SK-N-SH (cell line): ENCODE measurements around the gene PSD2. TPM values are rescaled to one million over a fixed set of nuclear protein-coding genes. Genes with fewer than 3 reads are reported as not detected.
A peak's percentile ranks its signal among the peaks of the same experiment; 100 is the strongest.

Experiments used
- CTCF ChIA-PET: fragments of 300-600, 350-600 bp; formaldehyde crosslinking; extraction: SDS; loops from one replicate; lab custom pipeline; 2021; lab: Yijun Ruan, JAX
- POLR2A ChIA-PET: fragments of 350-600 bp; sonication (Branson Sonifier 250); formaldehyde crosslinking; extraction: SDS; loops from one replicate; lab custom pipeline; 2020; ENCODE audit warnings: antibody characterized with exemption, inconsistent platforms; lab: Yijun Ruan, JAX
- DNase-seq: peaks from one replicate; pipeline ENCODE4 v3.0.0; 2012
- H2AFZ ChIP-seq: fragments of 200-600 bp; sonication (generic); 2 replicates; pipeline ENCODE4 v1.8.1; 2016; ENCODE audit warnings: antibody characterized with exemption, mild to moderate bottlenecking, low read depth
- H3F3A ChIP-seq: fragments of 200-600 bp; sonication (generic); replicated peaks from 2 replicates; pipeline ENCODE3; 2016; ENCODE audit warnings: antibody characterized with exemption, mild to moderate bottlenecking; ENCODE audit not compliant: insufficient read depth
- H3K27ac ChIP-seq, 2 experiments: fragments of 200-500 bp in 1 of 2; fragments of 200-600 bp in 1 of 2; sonication (Bioruptor generic) in 1 of 2; sonication (generic), shearing (Covaris generic) in 1 of 2; 2 replicates each; pipeline versions ENCODE4 v1.5.1 to v1.6.1; 2014 to 2016; ENCODE audit warnings: low read depth in 2 of 2, inconsistent platforms in 1 of 2, low read length in 1 of 2, mild to moderate bottlenecking in 1 of 2, mixed read lengths in 1 of 2
- H3K27me3 ChIP-seq: fragments of 200-600 bp; sonication (generic), shearing (Covaris generic); 2 replicates; pipeline ENCODE4 v1.6.1; 2016; ENCODE audit warnings: mixed run types; ENCODE audit not compliant: insufficient read depth
- H3K36me3 ChIP-seq, 2 experiments: fragments of 200-500 bp in 1 of 2; fragments of 200-600 bp in 1 of 2; sonication (Bioruptor generic) in 1 of 2; sonication (generic) in 1 of 2; replicated peaks in 1 of 2; 2 replicates each; pipeline versions ENCODE3 to v1.5.1; 2014 to 2016; ENCODE audit warnings: low read length in 1 of 2, mild to moderate bottlenecking in 1 of 2; ENCODE audit not compliant: insufficient read depth in 2 of 2, control insufficient read depth in 1 of 2
- H3K4me1 ChIP-seq, 2 experiments: fragments of 200-500 bp in 1 of 2; fragments of 200-600 bp in 1 of 2; sonication (Bioruptor generic) in 1 of 2; sonication (generic), shearing (Covaris generic) in 1 of 2; 2 replicates each; pipeline versions ENCODE4 v1.5.1 to v1.6.1; 2014 to 2016; ENCODE audit warnings: low read depth in 1 of 2, low read length in 1 of 2, mixed run types in 1 of 2; ENCODE audit not compliant: insufficient read depth in 2 of 2, control insufficient read depth in 1 of 2
- H3K4me2 ChIP-seq: fragments of 200-600 bp; sonication (generic), shearing (Covaris generic); 2 replicates; pipeline ENCODE4 v1.6.1; 2017; ENCODE audit warnings: mixed run types
- H3K4me3 ChIP-seq, 2 experiments: fragments of 200-500 bp in 1 of 2; fragments of 200-600 bp in 1 of 2; sonication (Bioruptor generic) in 1 of 2; sonication (generic), shearing (Covaris generic) in 1 of 2; 2 replicates each; pipeline versions ENCODE4 v1.5.1 to v1.8.1; 2014 to 2016; ENCODE audit warnings: low read depth in 2 of 2, inconsistent platforms in 1 of 2, low read length in 1 of 2, mild to moderate bottlenecking in 1 of 2, mixed read lengths in 1 of 2, moderate library complexity in 1 of 2
- H3K79me2 ChIP-seq: fragments of 200-600 bp; sonication (generic); 2 replicates; pipeline ENCODE4 v1.8.1; 2017; ENCODE audit warnings: mild to moderate bottlenecking; ENCODE audit not compliant: insufficient read depth
- H3K9ac ChIP-seq: fragments of 200-600 bp; sonication (generic); 2 replicates; pipeline ENCODE4 v1.6.1; 2017; ENCODE audit warnings: mixed run types
- H3K9me2 ChIP-seq: fragments of 200-600 bp; sonication (generic); 2 replicates; pipeline ENCODE4 v1.6.1; 2017; ENCODE audit warnings: mixed run types
- H3K9me3 ChIP-seq: fragments of 200-600 bp; sonication (generic); 2 replicates; pipeline ENCODE4 v1.6.1; 2017; ENCODE audit warnings: mixed run types, mild to moderate bottlenecking, moderate library complexity
- H4K20me1 ChIP-seq: fragments of 200-600 bp; sonication (generic); 2 replicates; pipeline ENCODE4 v1.6.1; 2017; ENCODE audit warnings: mild to moderate bottlenecking, mixed run types; ENCODE audit not compliant: insufficient read depth
- ELF1 ChIP-seq: IDR thresholded peaks from 2 replicates; pipeline ENCODE4 v1.4.0; 2012
- EZH2phosphoT487 ChIP-seq: fragments of 200-600 bp; sonication (generic); IDR thresholded peaks from 2 replicates; pipeline ENCODE4 v1.6.1; 2017; ENCODE audit warnings: low read depth, mixed run types, mild to moderate bottlenecking, antibody characterized with exemption, moderate library complexity, borderline replicate concordance
- FOSL2 ChIP-seq: IDR thresholded peaks from 2 replicates; pipeline ENCODE4 v1.4.0; 2012; ENCODE audit warnings: low read depth, mild to moderate bottlenecking, moderate library complexity, borderline replicate concordance
- FOXJ3 ChIP-seq: sonication (generic); formaldehyde crosslinking; IDR thresholded peaks from 2 replicates; pipeline ENCODE4 v1.5.1; 2020; ENCODE audit warnings: mild to moderate bottlenecking, missing genetic modification reagents
- FOXM1 ChIP-seq: IDR thresholded peaks from 2 replicates; pipeline ENCODE4 v1.4.0; 2012; ENCODE audit warnings: low read depth, mild to moderate bottlenecking
- GABPA ChIP-seq: IDR thresholded peaks from 2 replicates; pipeline ENCODE4 v1.4.0; 2012; ENCODE audit warnings: low read depth, mild to moderate bottlenecking
- GATA2 ChIP-seq: sonication (generic); formaldehyde crosslinking; IDR thresholded peaks from 2 replicates; pipeline ENCODE4 v1.5.0; 2020; ENCODE audit warnings: mild to moderate bottlenecking, missing genetic modification reagents
- JUND ChIP-seq: IDR thresholded peaks from 2 replicates; pipeline ENCODE4 v1.4.0; 2012
- MEF2A ChIP-seq: IDR thresholded peaks from 2 replicates; pipeline ENCODE4 v1.4.0; 2012; ENCODE audit warnings: low read depth, borderline replicate concordance
- NFIC ChIP-seq: IDR thresholded peaks from 2 replicates; pipeline ENCODE4 v1.4.0; 2012; ENCODE audit warnings: borderline replicate concordance
- NRF1 ChIP-seq: IDR thresholded peaks from 2 replicates; pipeline ENCODE4 v1.6.1; 2012; ENCODE audit warnings: low read depth, mild to moderate bottlenecking, low read length
- POLR2AphosphoS5 ChIP-seq: IDR thresholded peaks from 2 replicates; pipeline ENCODE4 v1.6.1; 2012; ENCODE audit warnings: low read depth, low read length
- RAD21 ChIP-seq: IDR thresholded peaks from 2 replicates; pipeline ENCODE4 v1.6.1; 2012; ENCODE audit warnings: mild to moderate bottlenecking, low read length
- RCOR1 ChIP-seq: fragments of 150-350 bp; IDR thresholded peaks from 2 replicates; pipeline ENCODE4 v1.6.1; 2017; ENCODE audit warnings: antibody characterized with exemption, low read length
- RXRA ChIP-seq: IDR thresholded peaks from 2 replicates; pipeline ENCODE4 v1.4.0; 2012; ENCODE audit warnings: low read depth, mild to moderate bottlenecking, borderline replicate concordance
- TCF12 ChIP-seq: IDR thresholded peaks from 2 replicates; pipeline ENCODE4 v1.4.0; 2012
- WGBS: methylation state at CpG from one replicate; pipeline ENCODE4 v1.1.6; 2017; ENCODE audit warnings: low lambda C conversion rate; 5-methylcytosine and 5-hydroxymethylcytosine counted together
- polyA plus RNA-seq, 3 experiments: library from polyadenylated mRNA; depleted of rRNA; stranded (reverse); fragments of >200 nt; gene quantifications; 2 replicates each; pipeline ENCODE4 v1.2.3, GENCODE V29; 2012
- TF ChIP-seq, protein P1 (sequence below): IDR thresholded peaks from 2 replicates; pipeline ENCODE4 v1.4.0; 2012; ENCODE audit warnings: low read depth
- TF ChIP-seq, protein P2 (sequence below): fragments of 200-600 bp; sonication (generic); IDR thresholded peaks from 2 replicates; pipeline ENCODE4 v1.6.1; 2017; ENCODE audit warnings: antibody characterized with exemption, mild to moderate bottlenecking, moderate library complexity
- TF ChIP-seq, protein P3 (sequence below): IDR thresholded peaks from 2 replicates; pipeline ENCODE4 v1.6.1; 2012; ENCODE audit warnings: mild to moderate bottlenecking, low read depth, low read length, moderate library complexity
- TF ChIP-seq, protein P4 (sequence below): IDR thresholded peaks from 2 replicates; pipeline ENCODE4 v1.4.0; 2012; ENCODE audit warnings: low read depth, borderline replicate concordance
- TF ChIP-seq, protein P5 (sequence below): fragments of 150-350 bp; IDR thresholded peaks from 2 replicates; pipeline ENCODE4 v1.6.1; 2016; ENCODE audit warnings: mild to moderate bottlenecking, low read depth, low read length

Gene PSD2
- polyA plus RNA-seq, 1 of the 3 experiments (the other 2 are of a cell fraction): 0.15 TPM

DNA sequence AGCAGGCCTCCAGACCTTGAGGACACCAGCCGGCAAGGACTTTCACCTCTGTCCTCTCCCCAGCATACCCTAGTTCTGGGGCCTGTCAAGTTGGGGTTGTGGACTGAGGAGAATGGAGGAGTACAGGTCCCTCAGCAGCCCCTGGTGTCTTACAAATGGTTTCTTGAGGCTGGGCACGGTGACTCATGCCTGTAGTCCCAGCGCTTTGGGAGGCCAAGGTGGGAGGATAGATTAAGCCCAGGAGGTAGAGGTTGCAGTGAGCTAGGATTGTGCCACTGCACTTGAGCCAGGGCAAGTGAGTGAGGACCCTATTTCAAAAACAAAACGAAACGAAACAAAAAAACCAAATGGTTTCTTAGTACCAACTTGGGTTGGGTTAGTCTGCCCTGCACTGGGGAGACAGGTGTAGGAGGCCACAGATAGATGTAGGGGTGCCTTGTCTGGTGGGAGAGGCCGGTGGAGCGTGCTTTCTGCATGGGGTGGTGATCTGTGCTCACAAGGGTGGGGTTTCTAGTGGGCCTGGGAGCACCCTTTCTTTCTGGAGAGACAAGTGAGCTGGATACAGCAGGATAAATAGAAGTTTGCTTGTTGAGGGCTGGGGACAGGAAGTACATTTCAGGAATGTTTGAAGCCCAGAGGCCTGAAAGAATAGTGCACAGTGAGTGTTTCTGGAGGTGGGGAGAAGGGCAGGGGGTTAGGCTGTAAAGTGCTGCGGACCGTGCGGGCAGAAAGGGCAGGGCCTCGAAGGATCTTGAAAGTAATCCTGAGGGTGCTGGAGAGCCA lies 37.7 kb upstream of the PSD2 start (continued):
- TF ChIP-seq JUND: no peak
- no peak for TF ChIP-seq ELF1
- TF ChIP-seq, protein P1, sequence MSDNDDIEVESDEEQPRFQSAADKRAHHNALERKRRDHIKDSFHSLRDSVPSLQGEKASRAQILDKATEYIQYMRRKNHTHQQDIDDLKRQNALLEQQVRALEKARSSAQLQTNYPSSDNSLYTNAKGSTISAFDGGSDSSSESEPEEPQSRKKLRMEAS: no peak

DNA sequence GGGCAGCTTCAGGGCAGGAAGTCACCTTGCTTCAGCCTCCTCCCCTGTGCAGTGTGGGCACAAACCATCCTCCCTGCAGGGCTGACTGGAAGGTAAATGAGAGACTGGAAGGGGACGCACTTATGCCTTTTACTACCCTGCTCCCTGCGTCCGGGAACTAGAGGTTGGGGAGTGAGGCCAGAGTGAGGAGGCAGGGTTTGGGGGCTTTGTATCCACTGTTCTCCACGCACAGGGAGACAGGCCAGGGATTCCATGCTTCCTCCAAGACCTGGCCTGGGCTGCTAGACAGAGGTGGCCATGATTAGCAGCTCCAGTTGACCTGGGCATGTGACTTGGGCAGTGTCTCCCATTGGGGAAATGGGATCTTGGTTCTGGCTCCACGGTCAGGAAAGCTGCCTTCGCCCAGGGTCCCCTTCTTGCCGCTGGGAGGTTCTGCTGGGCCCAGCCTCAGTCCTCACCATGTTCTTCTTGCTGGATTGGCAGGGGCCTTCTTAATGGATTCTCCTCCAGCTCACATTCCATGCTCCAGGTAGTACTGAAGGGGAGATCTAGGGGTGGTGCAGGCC lies 37.0 kb upstream of the PSD2 start:
- TF ChIP-seq RXRA (no peak), TCF12 (no peak), ELF1 (no peak), FOXJ3 (CRISPR knock-in tag) (no peak), GABPA (no peak), EZH2phosphoT487 (no peak), FOSL2 (no peak), RCOR1 (no peak), NFIC (no peak), POLR2AphosphoS5 (no peak), GATA2 (CRISPR knock-in tag) (no peak), MEF2A (no peak), RAD21 (no peak), FOXM1 (no peak), NRF1 (no peak)
- TF ChIP-seq, protein P2, sequence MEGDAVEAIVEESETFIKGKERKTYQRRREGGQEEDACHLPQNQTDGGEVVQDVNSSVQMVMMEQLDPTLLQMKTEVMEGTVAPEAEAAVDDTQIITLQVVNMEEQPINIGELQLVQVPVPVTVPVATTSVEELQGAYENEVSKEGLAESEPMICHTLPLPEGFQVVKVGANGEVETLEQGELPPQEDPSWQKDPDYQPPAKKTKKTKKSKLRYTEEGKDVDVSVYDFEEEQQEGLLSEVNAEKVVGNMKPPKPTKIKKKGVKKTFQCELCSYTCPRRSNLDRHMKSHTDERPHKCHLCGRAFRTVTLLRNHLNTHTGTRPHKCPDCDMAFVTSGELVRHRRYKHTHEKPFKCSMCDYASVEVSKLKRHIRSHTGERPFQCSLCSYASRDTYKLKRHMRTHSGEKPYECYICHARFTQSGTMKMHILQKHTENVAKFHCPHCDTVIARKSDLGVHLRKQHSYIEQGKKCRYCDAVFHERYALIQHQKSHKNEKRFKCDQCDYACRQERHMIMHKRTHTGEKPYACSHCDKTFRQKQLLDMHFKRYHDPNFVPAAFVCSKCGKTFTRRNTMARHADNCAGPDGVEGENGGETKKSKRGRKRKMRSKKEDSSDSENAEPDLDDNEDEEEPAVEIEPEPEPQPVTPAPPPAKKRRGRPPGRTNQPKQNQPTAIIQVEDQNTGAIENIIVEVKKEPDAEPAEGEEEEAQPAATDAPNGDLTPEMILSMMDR: no peak
- TF ChIP-seq, protein P3, sequence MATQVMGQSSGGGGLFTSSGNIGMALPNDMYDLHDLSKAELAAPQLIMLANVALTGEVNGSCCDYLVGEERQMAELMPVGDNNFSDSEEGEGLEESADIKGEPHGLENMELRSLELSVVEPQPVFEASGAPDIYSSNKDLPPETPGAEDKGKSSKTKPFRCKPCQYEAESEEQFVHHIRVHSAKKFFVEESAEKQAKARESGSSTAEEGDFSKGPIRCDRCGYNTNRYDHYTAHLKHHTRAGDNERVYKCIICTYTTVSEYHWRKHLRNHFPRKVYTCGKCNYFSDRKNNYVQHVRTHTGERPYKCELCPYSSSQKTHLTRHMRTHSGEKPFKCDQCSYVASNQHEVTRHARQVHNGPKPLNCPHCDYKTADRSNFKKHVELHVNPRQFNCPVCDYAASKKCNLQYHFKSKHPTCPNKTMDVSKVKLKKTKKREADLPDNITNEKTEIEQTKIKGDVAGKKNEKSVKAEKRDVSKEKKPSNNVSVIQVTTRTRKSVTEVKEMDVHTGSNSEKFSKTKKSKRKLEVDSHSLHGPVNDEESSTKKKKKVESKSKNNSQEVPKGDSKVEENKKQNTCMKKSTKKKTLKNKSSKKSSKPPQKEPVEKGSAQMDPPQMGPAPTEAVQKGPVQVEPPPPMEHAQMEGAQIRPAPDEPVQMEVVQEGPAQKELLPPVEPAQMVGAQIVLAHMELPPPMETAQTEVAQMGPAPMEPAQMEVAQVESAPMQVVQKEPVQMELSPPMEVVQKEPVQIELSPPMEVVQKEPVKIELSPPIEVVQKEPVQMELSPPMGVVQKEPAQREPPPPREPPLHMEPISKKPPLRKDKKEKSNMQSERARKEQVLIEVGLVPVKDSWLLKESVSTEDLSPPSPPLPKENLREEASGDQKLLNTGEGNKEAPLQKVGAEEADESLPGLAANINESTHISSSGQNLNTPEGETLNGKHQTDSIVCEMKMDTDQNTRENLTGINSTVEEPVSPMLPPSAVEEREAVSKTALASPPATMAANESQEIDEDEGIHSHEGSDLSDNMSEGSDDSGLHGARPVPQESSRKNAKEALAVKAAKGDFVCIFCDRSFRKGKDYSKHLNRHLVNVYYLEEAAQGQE: no peak
- TF ChIP-seq, protein P4, sequence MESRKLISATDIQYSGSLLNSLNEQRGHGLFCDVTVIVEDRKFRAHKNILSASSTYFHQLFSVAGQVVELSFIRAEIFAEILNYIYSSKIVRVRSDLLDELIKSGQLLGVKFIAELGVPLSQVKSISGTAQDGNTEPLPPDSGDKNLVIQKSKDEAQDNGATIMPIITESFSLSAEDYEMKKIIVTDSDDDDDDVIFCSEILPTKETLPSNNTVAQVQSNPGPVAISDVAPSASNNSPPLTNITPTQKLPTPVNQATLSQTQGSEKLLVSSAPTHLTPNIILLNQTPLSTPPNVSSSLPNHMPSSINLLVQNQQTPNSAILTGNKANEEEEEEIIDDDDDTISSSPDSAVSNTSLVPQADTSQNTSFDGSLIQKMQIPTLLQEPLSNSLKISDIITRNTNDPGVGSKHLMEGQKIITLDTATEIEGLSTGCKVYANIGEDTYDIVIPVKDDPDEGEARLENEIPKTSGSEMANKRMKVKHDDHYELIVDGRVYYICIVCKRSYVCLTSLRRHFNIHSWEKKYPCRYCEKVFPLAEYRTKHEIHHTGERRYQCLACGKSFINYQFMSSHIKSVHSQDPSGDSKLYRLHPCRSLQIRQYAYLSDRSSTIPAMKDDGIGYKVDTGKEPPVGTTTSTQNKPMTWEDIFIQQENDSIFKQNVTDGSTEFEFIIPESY: no peak
- TF ChIP-seq, protein P5, sequence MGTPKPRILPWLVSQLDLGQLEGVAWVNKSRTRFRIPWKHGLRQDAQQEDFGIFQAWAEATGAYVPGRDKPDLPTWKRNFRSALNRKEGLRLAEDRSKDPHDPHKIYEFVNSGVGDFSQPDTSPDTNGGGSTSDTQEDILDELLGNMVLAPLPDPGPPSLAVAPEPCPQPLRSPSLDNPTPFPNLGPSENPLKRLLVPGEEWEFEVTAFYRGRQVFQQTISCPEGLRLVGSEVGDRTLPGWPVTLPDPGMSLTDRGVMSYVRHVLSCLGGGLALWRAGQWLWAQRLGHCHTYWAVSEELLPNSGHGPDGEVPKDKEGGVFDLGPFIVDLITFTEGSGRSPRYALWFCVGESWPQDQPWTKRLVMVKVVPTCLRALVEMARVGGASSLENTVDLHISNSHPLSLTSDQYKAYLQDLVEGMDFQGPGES: no peak
- Histone ChIP-seq H3K4me3 (no peak overlapping the region), H3K27ac (peak overlapping the region in 1 of 2 experiments; percentile 75; a peak in 2 of 4 replicates), H3K9me2 (no peaks in the 10 kb centered on the region), H4K20me1 (no peaks in the 10 kb centered on the region), H3K79me2 (no peaks in the 10 kb centered on the region), H3F3A (peaks cover 15% of the 10 kb centered on the region), H3K9ac (no peak overlapping the region), H2AFZ (no peak overlapping the region), H3K27me3 (no peaks in the 10 kb centered on the region), H3K4me1 (peaks cover 8 to 35% of the 10 kb centered on the region in 2 experiments; a peak in 3 of 4 replicates), H3K9me3 (no peaks in the 10 kb centered on the region), H3K4me2 (no peak overlapping the region), H3K36me3 (no peaks in the 10 kb centered on the region)
- CTCF ChIA-PET: interaction anchor here (0.7 to 23.1 kb wide), 15 partner anchors 9 to 123 kb away, joined by 3 to 627 read pairs (median 3); no protein-coding TSS in a partner anchor
- 97% methylated on average over 4 of the region's 7 CpGs for WGBS
- peak; percentile 32 for DNase-seq
- POLR2A ChIA-PET: interaction anchor here (0.9 to 2.1 kb wide), 5 partner anchors 46 to 125 kb away, joined by 3 to 10 read pairs (median 3); no protein-coding TSS in a partner anchor
